Astrocyte of the spinal cord (primary cell): ENCODE results near the gene MAP3K2.
A peak's percentile ranks its signal among the peaks of the same experiment; 100 is the strongest.

Source experiments
- DNase-seq: peaks from one replicate; pipeline ENCODE4 v3.0.0; 2011; ENCODE audit warnings: low read depth, low spot score
- H3K4me3 ChIP-seq: 2 replicates; pipeline ENCODE4 v1.5.1; 2011; ENCODE audit warnings: low read depth, mild to moderate bottlenecking, low read length, moderate library complexity
- CTCF ChIP-seq: IDR thresholded peaks from 2 replicates; pipeline ENCODE4 v1.5.1; 2012; ENCODE audit warnings: low read depth, mild to moderate bottlenecking, low read length, inconsistent platforms
- in situ Hi-C: cut with HindIII; loops from 2 replicates; pipeline ENCODE4 v1.10.0; 2017; ENCODE audit warnings: low sequenced_read_pairs

Gene MAP3K2

GRCh38 chr2:127332335-127332734 lies 55.4 kb downstream of the MAP3K2 start:
- TF ChIP-seq CTCF = no peak
- in situ Hi-C loops = no loop called here
- no peak for DNase-seq
- no peak overlapping the region for H3K4me3 ChIP-seq

- DNase-seq = no peak
- in situ Hi-C loops = no loop called here
- TF ChIP-seq CTCF = no peak
- no peak overlapping the region for H3K4me3 ChIP-seq
Observed at GRCh38 chr2:127330753-127331152, 57.0 kb downstream of the MAP3K2 start.

GRCh38 chr2:127326289-127326945 lies 61.4 kb downstream of the MAP3K2 start:
- in situ Hi-C loops = no loop called here
- no peak overlapping the region for H3K4me3 ChIP-seq
- no peak for TF ChIP-seq CTCF
- no peak for DNase-seq

GRCh38 chr2:127324635-127325034 lies 63.1 kb downstream of the MAP3K2 start:
- peak; percentile 68 for TF ChIP-seq CTCF
- in situ Hi-C loops = no loop called here

GRCh38 chr2:127321303-127321702 lies 66.5 kb downstream of the MAP3K2 start:
- in situ Hi-C loops = no loop called here
- DNase-seq = no peak
- no peak overlapping the region for H3K4me3 ChIP-seq
- no peak for TF ChIP-seq CTCF

More at GRCh38 chr2:127324635-127325034, 63.1 kb downstream of the MAP3K2 start:
- no peak overlapping the region for H3K4me3 ChIP-seq
- peak; percentile 61 for DNase-seq

GRCh38 chr2:127320586-127321275 lies 67.0 kb downstream of the MAP3K2 start:
- in situ Hi-C loops = no loop called here
- H3K4me3 ChIP-seq = no peak overlapping the region
- TF ChIP-seq CTCF = no peak
- no peak for DNase-seq
